ENCODE results near the gene LRRTM1.
A peak's percentile ranks its signal among the peaks of the same experiment; 100 is the strongest.

Gene LRRTM1

DNA sequence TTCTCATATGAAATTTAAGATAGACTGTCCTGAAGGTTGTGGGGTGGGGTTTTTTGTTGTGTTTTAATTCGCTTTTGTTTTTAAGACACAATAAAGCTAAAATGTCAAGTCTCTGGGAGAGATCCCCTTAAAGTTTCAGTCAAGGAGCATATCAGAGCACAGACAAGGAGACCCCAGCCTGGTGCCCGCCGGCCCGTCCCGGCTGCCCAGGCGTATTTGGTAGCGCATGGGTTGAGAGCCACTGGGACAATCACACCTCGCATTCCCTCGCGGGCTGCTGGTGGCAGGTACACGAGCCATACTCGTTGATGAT, 2.6 kb downstream of the LRRTM1 start:
- DNase-seq: no peak

DNA sequence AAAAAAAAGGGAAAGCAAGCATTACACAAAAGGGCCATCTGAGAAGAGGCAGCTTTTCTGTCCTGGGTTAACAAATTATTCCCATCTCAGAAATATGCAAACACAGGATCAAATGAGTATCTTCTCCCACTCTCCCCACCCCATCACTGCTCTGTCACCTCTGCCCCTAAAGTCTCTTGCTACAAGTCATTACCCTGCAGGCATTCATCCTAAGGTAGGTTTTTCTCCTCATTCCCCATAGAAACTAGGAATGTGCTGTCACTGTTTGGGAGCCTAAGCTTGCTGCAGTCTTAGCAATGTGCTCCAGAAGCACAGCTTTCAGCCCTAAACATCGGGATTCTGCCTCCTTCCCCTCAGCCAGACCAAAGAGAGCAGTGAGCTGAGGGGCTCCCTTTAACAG, 3.6 kb downstream of the LRRTM1 start:
- DNase-seq: no peak

DNA sequence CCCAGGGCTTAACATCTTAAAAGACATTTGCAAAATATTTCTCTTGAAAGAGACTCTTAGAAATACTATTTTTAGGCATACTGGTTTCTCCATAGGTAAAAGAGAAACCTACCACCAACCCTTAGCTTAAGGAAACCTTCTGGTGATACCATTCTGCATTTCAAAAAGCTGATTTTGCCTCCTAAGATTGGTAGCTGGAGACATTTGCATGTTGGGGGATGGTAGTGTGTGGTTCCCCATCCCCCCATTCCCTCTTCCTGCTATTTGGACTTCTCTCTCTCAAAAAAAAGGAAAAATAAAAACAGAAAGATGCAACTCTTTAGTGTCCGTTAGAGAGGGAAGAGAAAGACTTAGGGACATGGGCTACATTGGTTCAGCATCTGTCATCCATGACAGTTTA, 4.2 kb downstream of the LRRTM1 start:
- no peak for DNase-seq

DNA sequence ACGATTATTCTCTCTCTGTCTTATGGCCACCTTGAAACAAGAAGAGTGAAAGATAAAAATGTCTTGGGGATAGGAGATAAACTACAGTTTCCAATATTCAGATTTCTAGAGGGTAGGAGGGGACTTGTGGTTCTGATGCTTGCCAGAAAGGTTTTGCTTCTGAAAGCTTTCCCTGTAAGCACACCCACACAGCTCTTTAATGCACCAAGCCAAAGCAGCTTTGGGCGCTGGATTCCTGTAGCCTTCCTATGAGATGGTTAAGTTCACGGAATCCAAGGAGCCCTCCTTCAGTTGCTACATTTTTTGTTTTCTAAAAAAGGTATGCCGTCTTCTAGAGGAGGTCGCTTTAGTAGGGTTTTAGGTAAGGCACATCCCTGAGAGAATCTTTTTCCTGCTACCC, 4.9 kb downstream of the LRRTM1 start:
- no peak for DNase-seq

DNA sequence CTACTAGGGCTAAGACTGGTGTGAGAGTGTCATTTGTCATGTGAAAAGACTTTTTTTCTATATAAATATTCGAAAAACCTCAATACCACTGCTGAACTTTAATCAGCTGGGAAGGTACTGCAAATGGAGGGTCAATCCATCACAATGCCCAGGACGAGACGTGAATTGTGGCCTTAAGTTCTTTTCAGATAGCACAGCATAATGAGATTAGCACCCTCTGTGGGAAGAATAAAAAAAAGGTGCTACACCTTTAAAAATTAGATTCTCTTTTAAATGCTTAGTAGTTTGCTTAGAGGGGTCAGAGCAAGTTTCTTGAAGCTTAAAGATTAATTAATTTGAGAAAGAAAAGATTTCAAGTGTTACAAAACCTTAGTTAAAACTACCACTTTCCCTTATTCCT, 5.6 kb downstream of the LRRTM1 start:
- DNase-seq: no peak

DNA sequence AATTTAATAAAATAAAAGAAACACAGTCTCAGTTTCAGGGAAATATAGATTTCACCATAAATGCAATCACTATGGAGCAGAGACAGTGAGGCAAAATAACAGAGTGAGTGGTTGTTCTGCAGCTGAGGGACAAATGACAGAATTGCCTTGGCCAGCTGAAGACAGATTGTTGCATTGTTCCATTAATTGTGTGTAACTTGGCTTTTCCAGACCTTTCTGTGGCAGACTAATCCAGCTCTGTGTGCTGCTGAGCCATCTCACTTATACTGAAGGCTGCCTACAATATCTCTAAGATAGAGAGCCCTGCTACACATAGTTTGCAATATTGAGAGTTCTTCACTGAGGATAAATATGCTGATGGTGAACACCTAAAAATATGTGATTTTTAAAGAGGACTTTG, 11.5 kb downstream of the LRRTM1 start:
- no peak for DNase-seq

DNA sequence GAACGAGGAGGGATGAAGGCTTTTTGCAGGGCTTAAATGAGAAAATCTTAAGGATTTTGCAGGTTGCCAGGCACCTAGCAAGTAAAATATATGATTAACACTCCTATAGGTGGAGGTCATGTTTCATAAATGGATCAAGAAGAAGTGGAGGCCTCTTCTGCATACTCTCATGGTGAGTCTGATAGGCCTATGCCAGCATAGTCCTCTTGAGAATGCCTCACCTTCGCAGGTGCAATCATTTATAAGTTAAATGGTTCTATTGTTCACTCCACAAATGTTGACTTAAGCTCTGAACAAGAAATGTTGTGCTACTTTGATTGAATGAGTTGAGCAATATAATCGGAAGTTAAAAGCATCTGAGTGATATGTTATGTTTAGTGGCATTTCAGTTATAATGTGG, 12.1 kb downstream of the LRRTM1 start:
- no peak for DNase-seq

DNA sequence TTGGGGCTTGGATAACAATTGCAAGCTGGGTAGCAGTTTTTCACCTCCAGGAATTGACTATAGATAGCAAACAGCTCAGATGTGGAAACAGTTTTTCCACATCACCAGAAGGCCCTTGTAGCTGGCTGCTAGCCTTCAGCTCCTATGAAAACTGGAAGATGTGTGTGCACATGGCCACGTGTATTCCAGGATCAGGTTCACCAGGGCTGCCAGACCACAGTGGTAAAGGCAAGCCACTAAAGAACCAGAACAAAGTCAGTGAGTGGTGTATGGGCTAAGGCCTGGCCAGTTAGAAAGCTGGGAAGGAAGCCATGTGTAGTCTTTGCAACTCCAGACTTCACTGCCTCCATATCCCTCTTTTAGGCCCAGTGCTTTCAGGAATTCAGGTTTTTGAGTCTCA, 12.9 kb downstream of the LRRTM1 start:
- DNase-seq: no peak

DNA sequence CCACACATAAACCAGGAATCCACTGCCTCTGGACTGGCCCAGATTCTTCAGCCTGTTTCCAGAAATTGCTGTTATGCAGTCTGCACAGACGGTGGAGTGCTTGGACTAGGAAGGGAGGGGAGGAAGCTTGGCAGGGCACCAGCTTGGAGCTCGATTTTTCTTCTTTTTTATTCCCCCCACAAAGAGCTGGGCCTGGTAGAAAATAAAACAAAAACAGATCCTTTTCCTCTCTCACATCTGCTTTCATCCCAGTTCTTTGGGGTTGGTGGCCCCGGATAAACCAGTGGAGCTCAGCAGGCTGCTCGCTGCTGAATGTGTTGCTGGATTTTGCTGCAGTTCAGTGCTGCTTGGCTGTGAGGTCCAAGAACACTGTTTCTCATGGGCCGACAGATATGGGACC, 16.0 kb downstream of the LRRTM1 start:
- DNase-seq: no peak

DNA sequence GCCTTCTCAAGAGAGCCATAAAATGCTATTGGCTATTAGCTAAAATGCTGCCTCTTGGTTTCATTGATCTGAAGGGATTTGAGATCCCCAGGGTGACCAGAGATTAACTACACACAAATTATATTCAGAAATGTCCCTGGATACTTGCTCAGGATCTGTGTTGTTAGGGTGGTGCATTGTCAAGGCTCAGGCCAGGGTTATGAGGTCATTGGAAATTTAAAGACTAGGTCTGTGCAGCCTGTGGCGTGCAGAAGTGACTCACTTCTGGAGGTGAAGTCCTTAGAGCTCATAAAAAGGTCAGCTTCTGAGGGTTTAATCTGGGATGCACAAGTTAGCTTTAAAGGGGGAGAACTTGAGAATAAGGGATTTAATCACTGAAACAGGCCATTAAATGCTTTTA, 23.5 kb downstream of the LRRTM1 start:
- no peak for DNase-seq

DNA sequence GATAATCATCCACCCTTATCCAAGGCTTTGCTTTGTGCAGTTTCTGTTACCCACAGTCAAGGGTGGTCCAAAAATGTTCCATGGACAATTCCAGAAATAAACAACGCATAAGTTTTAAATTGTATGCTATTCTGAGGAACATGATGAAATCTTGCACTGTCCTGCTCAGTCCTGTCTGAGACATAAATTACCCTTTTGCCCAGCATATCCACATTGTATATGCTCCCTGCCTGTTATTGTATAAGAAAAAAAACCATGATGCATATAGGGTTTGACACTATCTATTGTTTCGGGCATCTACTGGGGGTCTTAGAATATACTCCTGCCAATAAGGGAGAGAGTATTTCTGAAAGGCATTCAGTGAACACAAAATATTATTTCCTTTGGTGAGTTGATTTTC, 24.0 kb downstream of the LRRTM1 start:
- DNase-seq: no peak

DNA sequence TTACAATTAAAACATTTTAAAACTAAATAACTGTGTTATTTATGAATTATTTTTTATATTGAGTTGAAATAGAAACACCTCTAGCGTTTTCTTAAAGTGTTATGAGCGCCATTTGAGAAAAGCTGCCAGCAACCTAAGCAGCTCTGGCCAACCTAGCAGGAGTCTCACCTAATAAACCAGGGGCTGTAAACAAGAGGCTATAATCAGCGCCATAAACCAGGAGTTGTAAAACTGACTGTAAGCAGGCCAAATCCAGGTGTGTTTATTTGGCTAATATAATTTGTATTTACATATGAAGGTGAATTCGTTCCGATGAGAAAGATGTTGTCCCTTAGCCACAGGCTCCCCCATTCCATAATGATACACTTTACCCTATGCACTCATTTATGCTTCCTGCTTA, 34.7 kb downstream of the LRRTM1 start:
- DNase-seq: no peak

DNA sequence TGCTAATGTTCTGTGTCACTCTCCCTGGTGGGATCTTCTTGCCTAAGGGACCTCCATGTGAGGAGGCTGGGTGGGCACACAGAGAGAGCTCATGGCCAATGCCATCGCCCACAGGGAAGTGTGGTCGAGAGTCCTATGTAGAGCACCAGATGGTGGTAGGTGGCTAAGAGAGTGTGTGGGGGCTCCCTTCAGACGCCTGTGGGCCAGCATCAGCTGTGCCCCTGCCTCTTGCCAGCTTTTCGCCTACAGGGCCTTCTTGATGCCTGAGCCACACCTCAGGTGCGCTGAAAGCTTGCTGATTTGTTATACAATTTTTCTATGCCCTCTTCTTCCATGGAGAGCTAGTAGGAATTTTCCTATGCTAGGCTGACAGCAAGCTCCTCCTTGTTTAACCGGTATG, 38.3 kb downstream of the LRRTM1 start:
- DNase-seq: no peak

DNA sequence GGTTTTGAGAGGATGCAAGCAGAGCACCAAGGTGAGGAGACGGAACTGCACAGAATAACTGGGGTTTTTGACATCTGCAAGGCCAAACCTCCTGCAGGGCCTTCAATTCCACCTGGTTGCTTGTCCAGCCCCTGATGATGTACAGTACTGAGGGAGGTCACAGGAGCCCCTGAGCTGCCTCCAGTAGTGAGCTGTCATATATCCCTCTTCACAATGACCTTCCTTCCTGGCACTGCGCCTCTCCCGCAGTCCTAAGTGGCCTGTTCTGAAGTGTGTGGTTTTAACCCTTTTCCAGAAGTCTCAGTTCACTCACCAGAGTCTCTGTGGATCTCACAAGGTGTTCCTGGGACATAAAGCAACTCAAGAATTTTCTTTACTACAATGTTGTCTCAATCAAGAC, 45.3 kb downstream of the LRRTM1 start:
- DNase-seq: no peak

DNA sequence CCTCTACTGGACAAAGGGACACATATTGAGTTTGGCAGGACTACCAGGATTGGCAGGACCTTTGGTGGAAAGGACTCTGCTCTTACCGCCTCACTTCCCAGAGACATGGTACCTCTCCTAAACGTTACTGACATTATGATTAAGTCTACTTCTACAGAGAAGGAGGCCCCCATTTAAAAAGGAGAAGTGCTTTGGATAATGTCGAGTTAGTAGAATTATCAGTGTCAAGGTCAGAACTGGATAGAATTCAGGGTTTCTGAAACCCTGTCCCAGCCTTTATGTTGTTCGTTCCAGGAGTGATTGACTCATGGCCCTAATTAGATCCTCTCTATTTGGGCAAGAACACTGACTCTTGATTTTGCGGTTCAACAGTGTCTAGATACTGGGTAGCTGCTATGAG, 45.8 kb downstream of the LRRTM1 start:
- no peak for DNase-seq

DNA sequence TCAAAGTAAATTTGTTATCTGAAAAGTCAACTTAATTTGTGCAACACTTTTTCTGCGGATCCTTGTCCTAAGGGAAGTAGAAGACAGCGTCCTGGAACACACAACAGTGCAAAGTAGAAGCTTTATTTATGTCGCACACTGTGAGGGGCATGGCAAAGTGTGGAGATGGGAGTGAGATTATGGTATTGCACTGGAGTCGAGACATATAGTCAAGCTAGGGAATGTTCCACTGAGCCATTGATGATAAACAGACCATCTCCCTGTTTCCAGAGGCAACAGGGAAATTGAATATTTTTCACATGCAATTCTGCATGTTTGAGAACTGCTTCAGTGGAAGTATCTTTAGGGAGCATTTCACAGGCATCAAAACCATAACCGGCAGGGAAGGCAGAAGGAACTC, 46.2 kb downstream of the LRRTM1 start:
- DNase-seq: no peak

DNA sequence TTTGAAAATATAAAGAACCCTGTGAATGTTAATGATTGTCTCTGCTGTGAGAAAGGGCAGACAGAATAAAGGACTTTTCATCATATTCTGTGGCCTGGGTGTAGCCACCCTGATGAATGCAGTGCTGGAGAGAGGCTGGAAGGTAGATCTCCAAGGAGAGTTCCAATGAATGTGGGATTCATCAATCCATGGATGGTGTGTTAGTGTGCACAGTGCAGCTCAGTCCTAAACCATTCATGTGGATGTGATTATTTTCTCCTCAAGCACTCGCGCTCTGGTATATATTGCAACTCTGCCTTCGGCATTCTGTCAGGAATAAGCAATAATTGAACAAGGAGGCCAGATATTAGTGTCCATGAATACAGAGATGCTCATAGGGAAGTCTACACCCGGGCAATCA, 47.1 kb downstream of the LRRTM1 start:
- no peak for DNase-seq

DNA sequence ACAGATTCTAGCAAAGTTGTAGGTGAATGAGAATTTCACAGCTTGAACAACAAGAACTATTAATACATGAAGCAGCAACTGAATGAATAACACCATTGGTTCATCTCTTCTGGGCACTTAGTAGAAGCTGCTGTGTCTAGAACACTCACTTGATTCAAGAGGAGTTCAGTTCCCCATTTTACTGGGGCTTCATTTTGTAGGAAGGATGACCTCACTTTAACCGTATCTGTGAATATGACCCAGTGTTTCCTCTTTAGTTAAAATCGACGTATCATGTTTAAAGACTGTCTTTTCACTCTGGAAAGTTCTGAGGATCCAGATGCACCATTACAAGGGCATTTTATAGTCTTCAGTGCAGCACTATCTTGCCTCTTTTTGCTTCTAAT, 47.8 kb downstream of the LRRTM1 start:
- DNase-seq: no peak

DNA sequence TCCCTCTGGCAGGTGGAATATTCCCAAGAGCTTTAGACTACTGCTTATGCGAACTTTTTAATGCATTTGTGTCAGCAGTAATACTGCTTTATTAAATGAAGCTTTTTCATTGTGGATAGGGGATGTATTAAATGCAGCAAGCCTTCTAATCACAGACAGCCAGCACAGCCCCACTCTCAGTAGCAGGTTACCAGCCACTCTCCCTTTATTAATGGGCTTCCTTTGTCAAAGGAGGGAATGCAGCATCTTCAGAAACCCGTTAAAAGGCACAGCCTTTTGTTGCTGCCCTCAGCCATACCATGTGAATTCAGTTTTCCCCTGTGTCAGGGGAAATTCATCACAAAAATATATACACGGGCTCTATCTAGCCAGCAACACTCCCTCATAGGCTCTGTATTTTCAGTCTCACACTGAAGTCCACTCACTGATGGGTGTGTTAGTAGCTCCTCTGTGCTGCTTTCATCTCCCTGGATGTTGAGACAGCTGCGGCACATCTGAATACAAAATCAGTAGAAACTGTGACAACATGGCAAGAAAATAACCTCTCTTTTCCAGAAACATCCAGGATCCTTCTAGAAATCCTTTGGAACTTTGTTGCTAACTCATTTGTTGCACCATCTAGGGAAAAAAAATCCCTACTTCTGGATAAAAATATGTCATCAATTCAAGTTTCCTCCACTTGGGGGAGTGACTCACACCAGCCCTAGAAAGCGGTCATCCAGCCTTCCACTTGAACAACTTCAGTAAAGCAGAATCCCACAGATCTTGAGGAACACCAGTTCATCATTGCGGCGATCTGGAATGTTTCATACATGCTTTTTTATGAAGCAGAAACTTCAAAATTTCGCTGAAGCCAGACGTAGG, 48.4 kb downstream of the LRRTM1 start:
- DNase-seq: peak; percentile 1

DNA sequence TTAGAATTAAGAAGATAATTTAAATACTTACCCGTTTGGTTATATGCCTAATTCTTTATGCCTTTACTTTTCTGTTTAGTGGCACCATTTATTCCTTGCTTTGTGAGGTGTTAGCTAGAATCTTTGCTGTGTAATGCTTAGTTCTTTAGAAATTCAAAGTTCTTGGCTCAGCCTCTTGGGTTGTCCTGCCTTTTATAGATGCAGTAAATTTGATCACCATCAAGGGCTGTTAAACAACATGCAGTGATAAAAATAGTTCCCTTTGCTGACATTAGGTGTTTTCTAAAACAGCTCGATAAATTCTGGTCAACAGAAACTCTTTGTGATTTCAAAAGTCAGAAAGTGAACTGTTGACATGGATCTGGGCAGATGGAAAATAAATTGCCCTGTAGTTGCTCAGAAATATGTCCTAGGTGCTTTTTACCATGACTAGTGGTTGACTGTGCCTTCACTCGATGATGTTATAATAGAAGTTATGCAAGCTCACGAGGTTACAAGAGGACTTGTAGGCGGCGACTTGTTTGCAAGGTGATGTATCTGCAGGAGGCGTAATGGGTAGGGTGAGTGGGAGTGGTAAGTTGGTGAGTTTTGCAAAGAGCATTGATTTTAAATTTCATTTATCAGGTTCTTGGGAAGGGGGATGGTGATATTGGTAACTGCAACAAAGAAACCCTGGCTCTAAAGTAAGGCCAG, 52.1 kb downstream of the LRRTM1 start:
- DNase-seq: no peak
